ENCODE results near the gene DNAH2.

The DNAH2 gene

GRCh38 chr17:7774055-7774521 lies 56.5 kb downstream of the DNAH2 start:
- DNase-seq (ENCODE audit: low read depth in 2 of 2), result no peak

- no peak for DNase-seq (ENCODE audit: low read depth in 2 of 2)
These were observed 57.5 kb downstream of the DNAH2 start for GRCh38 chr17:7775051-7775450.

- no peak for DNase-seq (ENCODE audit: low read depth in 2 of 2)
These were observed 59.5 kb downstream of the DNAH2 start for GRCh38 chr17:7777017-7777416.

- DNase-seq (ENCODE audit: low read depth in 2 of 2), result no peak
These were observed 63.2 kb downstream of the DNAH2 start for GRCh38 chr17:7780736-7781135.

- no peak for DNase-seq (ENCODE audit: low read depth in 2 of 2)
These were observed 63.9 kb downstream of the DNAH2 start for GRCh38 chr17:7781429-7781828.

GRCh38 chr17:7782240-7782639 lies 64.7 kb downstream of the DNAH2 start:
- DNase-seq (ENCODE audit: low read depth in 2 of 2), result peak; percentile 7 to 21

GRCh38 chr17:7786866-7787265 lies 69.3 kb downstream of the DNAH2 start:
- DNase-seq (ENCODE audit: low read depth in 2 of 2), result no peak

GRCh38 chr17:7789131-7789530 lies 71.6 kb downstream of the DNAH2 start:
- no peak for DNase-seq (ENCODE audit: low read depth in 2 of 2)

GRCh38 chr17:7790150-7790549 lies 72.6 kb downstream of the DNAH2 start:
- DNase-seq (ENCODE audit: low read depth in 2 of 2), result no peak

GRCh38 chr17:7792611-7793010 lies 75.1 kb downstream of the DNAH2 start:
- no peak for DNase-seq (ENCODE audit: low read depth in 2 of 2)

- DNase-seq (ENCODE audit: low read depth in 2 of 2), result no peak
These were observed 76.6 kb downstream of the DNAH2 start for GRCh38 chr17:7794075-7794663.

GRCh38 chr17:7797976-7798375 lies 80.4 kb downstream of the DNAH2 start:
- DNase-seq (ENCODE audit: low read depth in 2 of 2), result no peak

- no peak for DNase-seq (ENCODE audit: low read depth in 2 of 2)
These were observed 81.3 kb downstream of the DNAH2 start for GRCh38 chr17:7798839-7799238.

GRCh38 chr17:7803981-7804380 lies 86.4 kb downstream of the DNAH2 start:
- DNase-seq (ENCODE audit: low read depth in 2 of 2), result peak; percentile 0 to 3

GRCh38 chr17:7806587-7806986 lies 89.0 kb downstream of the DNAH2 start:
- DNase-seq (ENCODE audit: low read depth in 2 of 2), result no peak

- no peak for DNase-seq (ENCODE audit: low read depth in 2 of 2)
These were observed 89.7 kb downstream of the DNAH2 start for GRCh38 chr17:7807206-7807605.

GRCh38 chr17:7809086-7809790 lies 91.7 kb downstream of the DNAH2 start:
- no peak for DNase-seq (ENCODE audit: low read depth in 2 of 2)

GRCh38 chr17:7809791-7810343 lies 92.3 kb downstream of the DNAH2 start:
- peak in 1 of 2 experiments; percentile 3 for DNase-seq (ENCODE audit: low read depth in 2 of 2)

- no peak for DNase-seq (ENCODE audit: low read depth in 2 of 2)
These were observed 93.7 kb downstream of the DNAH2 start for GRCh38 chr17:7811251-7811650.

- no peak for DNase-seq (ENCODE audit: low read depth in 2 of 2)
These were observed 97.4 kb downstream of the DNAH2 start for GRCh38 chr17:7814969-7815368.

- DNase-seq (ENCODE audit: low read depth in 2 of 2), result no peak
These were observed 99.5 kb downstream of the DNAH2 start for GRCh38 chr17:7816926-7817642.

- DNase-seq (ENCODE audit: low read depth in 2 of 2), result no peak
These were observed 100.1 kb downstream of the DNAH2 start for GRCh38 chr17:7817643-7817964.

- DNase-seq (ENCODE audit: low read depth in 2 of 2), result no peak
These were observed 100.5 kb downstream of the DNAH2 start for GRCh38 chr17:7818026-7818425.
